ENCODE data around the gene B3GLCT.

DNA sequence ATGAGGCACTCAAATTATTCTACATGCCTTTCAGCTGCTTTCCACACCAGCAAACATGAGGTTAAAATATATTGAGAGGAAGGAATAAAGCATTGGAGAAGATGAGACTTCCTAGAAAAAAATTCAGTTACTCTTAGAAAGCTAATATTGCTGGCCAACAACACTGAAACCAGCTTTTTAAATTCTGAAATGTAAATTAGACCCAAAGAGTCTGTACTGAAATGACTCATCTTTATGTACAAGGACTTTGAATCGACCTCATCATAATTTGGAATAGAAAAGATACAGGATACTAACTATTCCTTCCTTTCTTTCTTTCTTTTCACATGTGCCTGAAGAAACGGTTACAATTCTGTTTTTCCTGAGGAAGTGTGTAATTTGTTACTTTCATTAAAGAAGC is 31.6 kb upstream of the B3GLCT start:
- TF ChIP-seq, protein P1, sequence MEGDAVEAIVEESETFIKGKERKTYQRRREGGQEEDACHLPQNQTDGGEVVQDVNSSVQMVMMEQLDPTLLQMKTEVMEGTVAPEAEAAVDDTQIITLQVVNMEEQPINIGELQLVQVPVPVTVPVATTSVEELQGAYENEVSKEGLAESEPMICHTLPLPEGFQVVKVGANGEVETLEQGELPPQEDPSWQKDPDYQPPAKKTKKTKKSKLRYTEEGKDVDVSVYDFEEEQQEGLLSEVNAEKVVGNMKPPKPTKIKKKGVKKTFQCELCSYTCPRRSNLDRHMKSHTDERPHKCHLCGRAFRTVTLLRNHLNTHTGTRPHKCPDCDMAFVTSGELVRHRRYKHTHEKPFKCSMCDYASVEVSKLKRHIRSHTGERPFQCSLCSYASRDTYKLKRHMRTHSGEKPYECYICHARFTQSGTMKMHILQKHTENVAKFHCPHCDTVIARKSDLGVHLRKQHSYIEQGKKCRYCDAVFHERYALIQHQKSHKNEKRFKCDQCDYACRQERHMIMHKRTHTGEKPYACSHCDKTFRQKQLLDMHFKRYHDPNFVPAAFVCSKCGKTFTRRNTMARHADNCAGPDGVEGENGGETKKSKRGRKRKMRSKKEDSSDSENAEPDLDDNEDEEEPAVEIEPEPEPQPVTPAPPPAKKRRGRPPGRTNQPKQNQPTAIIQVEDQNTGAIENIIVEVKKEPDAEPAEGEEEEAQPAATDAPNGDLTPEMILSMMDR (IDR thresholded peaks at IDR 0.05), result no peak
- no peak for TF ChIP-seq EP300 (IDR thresholded peaks at IDR 0.05)

Data from tibial nerve (tissue), 4 donors.